SHP77 treated with DMSO at 0.1 percent for 48 hours (cell line): ENCODE data around the gene RAB8B.
"Not testable (repeated sequence)": the region's sequence is repeated elsewhere in the genome, so short reads cannot be mapped to it uniquely, and the experiment has no call there.

Experiments used
- DNase-seq: peaks from one replicate; lab custom pipeline; 2025; lab: John Stamatoyannopoulos, UW

RAB8B gene

DNA sequence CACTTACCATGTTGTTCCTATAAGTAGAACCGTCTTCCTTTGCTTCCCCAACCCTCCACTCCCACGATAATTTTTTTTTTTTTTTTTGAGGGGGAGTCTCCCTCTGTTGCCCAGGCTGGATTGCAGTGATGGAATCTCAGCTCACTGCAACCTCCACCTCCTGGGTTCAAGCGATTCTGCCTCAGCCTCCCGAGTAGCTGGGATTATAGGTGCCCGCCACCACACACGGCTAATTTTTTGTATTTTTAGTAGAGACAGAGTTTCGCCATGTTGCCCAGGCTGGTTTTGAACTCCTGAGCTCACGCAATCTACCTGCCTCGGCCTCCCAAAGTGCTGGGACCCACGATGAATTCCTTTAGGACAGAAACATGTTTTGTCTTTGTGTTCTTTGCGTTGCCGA lies 19.4 kb downstream of the RAB8B start:
- DNase-seq, result not testable (repeated sequence)

- DNase-seq, result no peak
These were observed 21.0 kb downstream of the RAB8B start for GRCh38 chr15:63210151-63211091.

DNA sequence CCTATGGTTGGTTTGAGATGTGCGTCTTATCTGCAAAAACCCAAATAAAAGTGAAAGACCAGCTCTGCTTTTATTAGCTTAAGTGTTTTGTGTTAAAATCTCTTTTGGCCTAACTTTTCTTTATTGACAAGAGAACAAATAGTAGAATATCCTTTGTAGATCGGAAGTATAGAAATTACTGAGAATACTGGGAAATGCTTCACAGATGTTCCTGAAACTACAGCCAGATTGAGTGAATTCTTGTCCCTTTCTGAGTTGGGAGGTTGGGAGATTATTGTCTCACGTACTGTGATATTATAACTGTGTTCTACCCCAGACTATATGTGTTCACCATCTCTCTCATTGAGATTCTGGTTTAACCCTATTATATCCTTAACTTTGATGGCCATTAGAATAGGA lies 21.7 kb downstream of the RAB8B start:
- DNase-seq, result no peak

- no peak for DNase-seq
These were observed 22.1 kb downstream of the RAB8B start for GRCh38 chr15:63211549-63211948.

GRCh38 chr15:63212050-63213004 lies 22.9 kb downstream of the RAB8B start:
- DNase-seq, result no peak

GRCh38 chr15:63218100-63218808 lies 28.8 kb downstream of the RAB8B start:
- no peak for DNase-seq

DNA sequence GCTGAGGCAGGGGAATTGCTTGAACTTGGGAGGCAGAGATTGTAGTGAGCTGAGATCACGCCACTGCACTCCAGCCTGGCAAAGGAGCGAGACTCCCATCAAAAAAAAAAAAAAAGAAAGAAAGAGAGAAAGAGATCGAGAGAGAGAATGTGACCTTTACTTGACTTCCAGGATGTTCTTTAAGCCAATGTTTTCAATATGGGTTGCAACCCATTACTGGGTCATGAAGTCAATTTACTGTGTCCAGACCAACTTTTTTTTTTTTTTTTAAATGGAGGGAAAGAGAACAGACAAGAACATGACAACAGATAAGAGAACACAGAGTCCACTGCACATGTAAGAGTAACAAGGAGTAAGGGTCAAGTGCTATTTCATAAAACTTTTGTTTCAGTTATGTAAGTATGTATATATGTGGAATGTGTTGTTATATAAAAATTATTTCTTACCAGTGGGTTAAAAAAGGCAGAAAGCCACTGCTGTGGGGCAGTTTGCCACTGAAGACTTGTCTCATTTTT lies 29.8 kb downstream of the RAB8B start:
- DNase-seq, result no peak

DNA sequence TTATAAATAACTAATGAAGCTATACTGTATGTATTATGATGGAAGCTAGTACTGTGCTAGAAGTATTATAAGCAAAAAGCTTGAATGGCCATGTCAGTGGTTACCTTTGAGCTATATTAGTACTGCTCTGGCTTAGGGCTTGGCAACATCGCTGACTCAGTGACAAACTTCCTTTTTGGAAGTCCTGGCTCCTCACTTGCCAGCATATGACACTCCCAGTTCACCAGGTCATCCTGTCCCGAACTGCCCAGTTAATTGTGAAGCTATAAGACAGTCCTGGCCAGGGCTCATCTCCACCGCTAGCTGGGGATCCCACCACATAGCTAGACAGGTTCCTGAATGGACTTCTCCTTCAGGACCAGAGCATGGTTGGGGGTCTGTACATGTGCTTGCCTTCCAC lies 31.9 kb downstream of the RAB8B start:
- DNase-seq, result no peak

GRCh38 chr15:63223463-63223862 lies 34.1 kb downstream of the RAB8B start:
- DNase-seq, result no peak

DNA sequence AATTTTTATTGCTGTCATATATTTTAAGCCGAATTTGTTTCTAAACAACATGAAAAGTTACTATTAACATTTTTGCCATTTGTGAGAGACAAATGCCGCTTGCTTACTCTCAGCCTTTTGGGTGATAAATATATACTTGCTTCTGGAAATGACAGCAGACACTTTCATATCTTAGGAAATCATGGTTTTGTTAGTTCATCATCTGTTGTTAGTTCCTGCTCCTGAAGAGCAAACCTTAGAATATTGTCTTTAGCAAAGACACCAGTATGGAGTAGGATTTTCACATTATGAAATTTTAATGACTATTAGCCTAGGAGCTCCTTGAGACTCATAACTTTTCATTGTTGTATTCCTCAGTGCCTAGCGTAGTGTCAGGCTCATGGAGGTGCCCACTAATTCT lies 36.0 kb downstream of the RAB8B start:
- no peak for DNase-seq

GRCh38 chr15:63226155-63226883 lies 36.9 kb downstream of the RAB8B start:
- no peak for DNase-seq

GRCh38 chr15:63226966-63227401 lies 37.6 kb downstream of the RAB8B start:
- DNase-seq, result no peak

- DNase-seq, result no peak
These were observed 38.3 kb downstream of the RAB8B start for GRCh38 chr15:63227689-63228088.

DNA sequence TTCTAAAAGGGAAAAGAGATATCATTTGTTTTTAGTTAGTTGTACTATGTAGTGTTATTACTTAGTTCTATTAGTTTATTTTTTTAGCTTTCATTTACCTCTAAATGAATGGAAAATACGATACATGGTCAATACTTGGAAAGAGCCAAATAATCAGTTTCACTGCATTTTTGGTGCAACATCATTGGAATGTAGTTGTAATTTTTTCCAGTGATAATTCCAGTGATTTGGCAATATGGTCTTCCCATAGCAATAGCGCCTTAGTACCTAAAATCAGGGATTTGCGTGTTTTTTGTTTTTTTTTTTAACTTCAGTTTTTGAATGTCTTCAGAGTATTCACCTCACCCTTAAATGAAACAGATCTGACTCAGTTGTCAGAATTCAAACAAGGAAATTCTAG lies 41.8 kb downstream of the RAB8B start:
- DNase-seq, result no peak

DNA sequence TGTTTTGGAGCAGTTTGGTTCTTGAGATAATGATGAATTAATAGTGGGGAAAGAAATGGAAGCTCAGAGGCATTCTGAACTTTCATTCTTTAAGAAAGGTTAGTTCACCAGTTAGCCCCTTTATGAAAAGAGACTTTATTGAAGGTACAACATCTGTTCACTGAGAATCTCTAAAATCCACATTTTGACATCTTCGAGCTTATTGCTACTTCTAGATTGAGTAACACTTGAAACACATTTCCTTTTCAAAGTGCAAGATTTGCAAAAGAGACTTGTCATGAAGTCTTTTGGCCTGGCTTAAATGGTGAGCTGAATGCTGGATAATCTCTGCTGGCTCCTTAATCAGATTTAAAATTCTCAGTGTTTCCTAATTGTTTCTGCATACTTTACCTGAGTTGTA lies 42.3 kb downstream of the RAB8B start:
- DNase-seq, result no peak

- no peak for DNase-seq
These were observed 43.0 kb downstream of the RAB8B start for GRCh38 chr15:63232405-63232804.

- DNase-seq, result no peak
These were observed 43.5 kb downstream of the RAB8B start for GRCh38 chr15:63232943-63233342.

DNA sequence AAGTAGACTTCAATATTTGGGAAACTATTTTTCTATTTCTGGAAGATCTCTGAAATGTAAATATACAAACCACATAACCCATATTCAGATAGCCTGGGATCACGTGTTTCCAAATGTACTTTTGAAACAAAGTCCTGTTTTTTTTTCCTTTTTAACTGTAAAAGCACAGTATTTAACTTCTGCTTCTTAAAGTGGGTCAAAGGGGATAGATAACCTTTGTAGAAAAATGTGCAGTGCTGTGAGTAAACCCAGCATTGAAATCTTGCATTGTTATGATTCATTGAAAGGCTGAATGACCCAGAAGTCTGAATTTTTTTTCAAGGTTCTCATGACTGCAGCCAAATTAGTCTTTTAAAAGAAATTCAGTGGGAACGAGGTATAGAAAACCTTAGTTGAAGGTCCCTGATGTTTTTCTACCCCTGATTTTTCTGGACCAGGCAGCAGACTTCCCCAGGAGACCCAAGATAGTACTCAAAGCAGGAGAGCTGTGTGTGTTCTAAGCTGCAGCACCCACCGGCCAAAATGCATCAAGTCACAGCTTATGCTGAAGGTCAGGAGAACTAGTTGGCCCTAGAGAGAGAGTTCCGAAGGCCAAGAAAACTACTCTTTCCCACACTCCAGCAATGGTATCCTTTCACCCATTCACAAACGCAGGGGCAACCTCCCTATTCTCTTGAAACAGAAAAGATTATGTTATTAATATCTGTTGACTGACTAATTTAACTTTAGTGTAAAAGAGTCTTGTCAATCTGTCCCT lies 44.4 kb downstream of the RAB8B start:
- DNase-seq, result no peak

DNA sequence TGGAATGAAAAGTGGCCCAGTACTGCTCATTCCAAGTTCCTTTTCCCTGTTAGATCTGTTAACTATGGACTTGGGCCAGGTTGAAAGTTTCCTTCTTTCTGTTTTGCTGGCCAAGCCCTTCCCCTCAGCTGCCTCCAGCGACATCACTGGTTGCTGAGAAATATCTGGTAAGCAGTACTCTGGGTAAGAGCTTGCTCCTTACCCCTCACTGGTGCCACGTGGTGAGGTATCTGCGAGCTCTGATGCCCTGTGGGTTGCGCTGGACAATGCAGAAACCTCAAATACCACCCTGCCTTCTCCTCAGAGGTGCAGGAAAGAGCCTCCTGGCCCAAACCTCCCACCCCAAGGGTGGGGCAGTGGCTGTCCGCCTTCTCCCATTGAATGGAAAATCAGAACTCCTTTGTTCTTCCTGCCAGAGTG lies 45.1 kb downstream of the RAB8B start:
- no peak for DNase-seq

GRCh38 chr15:63236272-63236671 lies 46.9 kb downstream of the RAB8B start:
- no peak for DNase-seq
